GM19099 (cell line): ENCODE measurements around the gene ZNF496.

Experiments
- POLR2A ChIP-seq: IDR thresholded peaks from 3 replicates; pipeline ENCODE4 v1.6.1; 2011; ENCODE audit warnings: low read depth; ENCODE audit not compliant: insufficient read length; ENCODE audit errors: extremely low read depth

Gene ZNF496

DNA sequence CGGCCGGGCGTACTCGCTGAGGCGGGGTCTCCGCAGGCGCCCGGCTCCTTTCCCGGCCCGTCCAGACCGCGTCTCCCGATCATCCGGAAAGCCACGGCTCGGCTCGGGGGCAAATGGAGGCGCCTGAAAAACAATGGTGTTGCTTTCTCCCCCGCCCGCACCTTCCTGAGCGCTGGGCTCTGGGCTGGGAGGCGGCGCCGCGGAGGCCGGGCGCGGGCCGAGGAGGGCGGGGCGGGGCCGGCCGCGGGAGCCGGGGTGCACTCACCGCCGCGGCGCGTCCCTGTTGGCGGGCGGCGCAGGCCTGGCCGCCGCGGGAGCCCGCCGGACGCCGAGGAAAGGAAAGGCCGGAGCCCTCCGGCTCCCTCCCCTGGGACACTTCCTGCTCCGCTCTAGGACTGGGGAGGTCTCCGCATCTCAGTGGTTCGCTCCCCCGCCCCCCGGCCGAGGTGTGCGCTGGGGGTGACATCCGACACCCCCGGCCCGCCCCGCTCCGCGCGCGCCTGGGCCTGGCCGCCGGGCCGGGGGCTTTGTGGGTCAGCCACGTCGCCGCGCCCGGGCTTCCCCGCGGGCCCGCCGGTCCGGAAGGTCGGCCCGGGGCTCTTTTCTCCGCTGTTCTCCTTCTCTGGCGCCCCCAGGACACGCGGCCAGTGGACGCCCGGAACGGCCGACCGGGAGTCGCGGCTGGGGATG, at the start of gene ZNF496:
ZNF496 (minus strand) TSS at position 343 of the 690 bp plus-strand sequence. CDS start 2,289 bp downstream, outside the sequence.
- TF ChIP-seq POLR2A: peak; percentile 71

DNA sequence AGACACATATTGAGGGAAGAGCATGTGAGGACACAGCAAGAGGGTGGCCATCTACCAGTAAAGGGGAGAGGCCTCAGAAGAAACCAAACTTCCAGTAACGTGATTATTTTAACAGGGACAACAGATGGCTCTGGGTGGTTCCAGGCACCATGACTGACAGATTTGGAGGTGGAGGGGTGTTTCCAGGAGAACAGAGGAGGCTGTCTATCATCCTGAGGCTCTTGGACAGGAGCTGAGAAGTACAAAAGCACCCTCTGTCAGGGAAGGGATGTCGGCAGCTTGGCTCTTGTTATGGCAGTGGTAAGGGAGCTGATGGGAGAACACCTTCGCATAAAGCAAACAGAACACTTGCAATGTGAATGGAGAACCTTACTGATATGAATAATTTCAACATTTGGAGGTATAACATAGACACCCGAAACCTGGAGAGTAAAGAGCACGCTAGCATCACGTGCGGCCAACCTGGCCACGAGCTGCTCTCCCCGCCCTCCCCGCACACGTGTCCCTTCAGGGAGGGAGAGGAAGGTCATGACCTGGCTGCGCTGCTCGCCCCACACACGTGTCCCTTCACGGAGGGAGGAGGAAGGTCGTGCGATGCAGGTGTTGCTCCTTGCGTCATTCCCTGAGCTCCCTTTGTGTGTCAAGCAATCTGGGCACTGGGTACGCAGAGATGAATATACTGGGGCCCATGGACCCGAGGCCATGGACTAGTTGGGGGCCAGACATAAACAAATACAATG, 46.8 kb upstream of the ZNF496 start:
- no peak for TF ChIP-seq POLR2A

DNA sequence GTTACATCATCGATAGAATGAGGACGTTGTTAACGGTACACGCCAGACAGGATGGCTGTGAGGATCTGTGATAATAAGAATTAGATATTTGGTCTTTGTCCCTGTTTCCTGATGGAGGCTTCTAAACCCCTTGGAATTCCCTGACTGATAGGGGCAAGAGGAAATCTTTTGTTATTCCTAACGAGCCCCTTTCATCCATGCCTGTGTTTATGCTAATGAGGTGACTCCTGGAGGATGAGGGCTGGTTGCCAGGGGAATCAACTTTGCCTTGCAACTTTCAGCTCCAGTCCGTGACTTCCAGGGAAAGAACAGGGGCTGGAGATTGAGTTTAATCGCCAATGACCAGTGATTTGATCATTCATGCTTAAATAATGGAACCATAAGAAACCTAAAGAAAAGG, 45.0 kb upstream of the ZNF496 start:
- no peak for TF ChIP-seq POLR2A

DNA sequence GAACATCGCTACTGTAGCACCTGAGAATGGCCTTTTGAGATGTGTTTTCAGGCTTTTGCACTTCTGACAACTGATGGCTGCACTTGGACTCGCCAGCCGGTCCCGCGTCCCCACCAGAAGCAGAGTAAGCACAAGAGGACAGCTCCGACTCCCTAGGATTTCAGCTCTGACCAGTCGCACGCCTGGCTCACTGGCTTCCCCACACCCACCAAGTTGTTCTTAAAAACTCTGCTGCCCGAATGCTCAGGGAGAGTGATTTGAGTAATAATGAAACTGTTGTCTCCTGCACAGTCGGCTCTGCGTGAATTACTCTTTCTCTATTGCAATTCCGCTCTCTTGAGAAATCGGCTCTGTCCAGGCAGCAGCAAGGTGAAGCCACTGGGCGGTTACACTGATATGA, 44.1 kb upstream of the ZNF496 start:
- TF ChIP-seq POLR2A: no peak

DNA sequence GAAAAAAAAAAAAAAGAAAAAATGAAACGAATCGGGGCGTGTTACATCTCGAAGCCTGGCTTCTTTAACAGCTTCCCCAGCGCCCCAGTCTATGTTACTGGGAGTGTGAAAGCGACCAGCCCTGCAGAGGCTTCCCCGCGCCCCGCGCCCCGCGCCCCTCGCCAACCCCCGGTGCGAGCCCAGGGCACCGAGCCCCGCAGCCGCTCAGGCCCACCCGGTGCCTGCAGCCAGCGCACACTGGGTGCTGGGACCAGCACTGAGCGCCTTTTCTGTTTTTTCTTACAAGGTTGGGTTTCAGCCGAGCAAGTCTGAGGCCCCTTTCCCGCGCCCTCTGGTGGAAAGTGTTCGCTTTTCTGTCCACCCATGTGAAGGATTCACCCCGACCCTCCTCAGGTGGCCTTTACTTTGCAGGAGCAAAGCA, 42.1 kb upstream of the ZNF496 start:
- TF ChIP-seq POLR2A: no peak

DNA sequence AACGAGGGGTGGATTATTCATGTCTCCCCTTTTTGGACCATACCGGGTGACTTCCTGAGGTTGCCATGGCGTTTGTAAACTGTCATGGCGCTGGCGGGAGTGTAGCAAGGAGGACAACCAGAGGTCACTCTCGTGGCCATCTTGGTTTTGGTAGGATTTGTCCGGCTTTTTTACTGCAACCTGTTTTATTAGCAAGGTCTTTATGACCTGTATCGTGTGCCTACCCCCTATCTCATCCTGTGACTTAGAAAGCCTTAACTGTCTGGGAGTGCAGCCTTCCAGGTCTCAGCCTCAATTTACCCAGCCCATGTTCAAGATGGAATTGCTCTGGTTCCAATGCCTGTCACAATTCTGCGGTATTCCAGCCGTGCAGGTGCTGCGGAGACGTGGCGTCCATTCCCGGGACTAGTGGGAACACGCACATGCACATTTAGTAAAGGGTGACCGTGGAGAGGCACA, 40.2 kb upstream of the ZNF496 start:
- TF ChIP-seq POLR2A: no peak

DNA sequence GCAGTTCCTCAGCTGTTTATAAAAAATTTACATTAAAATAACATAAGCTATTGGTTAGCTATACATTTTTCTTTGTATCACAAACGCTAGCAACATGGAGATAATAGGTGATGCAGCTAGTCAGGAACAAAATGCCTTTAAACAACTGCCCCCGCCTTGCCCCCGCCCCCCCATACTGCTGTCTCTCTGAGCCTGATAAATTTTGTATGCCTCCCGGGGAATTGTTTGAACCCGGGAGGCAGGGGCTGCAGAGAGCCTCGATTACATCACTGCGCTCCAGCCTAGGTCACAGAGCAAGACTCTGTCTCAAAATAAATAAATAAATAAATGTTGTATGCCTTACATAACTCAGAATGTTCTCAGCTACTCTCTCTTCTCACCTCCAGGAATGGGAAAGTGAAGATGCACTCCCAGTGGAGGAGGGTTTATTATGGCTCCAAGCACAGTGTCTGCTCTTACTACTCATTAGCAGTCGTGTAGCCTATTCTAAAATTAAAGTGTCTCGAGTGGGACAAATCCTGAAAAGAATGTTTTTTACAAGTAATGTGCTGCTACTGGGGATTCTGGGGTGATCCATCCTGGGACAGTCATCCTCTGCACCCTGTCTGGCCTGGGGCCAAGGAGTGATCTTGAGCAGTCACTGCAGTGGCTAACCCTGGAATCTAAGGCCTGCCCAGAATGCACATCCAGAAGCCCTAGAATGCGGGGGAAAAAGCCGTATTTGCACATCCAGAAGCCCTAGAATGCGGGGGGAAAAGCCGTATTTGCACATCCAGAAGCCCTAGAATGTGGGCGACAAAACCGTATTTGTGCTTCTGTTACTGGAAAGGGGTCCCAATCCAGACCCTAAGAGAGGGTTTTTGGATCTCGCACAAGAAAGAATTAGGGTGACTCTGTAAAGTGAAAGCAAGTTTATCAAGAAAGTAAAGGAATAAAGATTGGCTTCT, 39.4 kb upstream of the ZNF496 start:
- TF ChIP-seq POLR2A: no peak

DNA sequence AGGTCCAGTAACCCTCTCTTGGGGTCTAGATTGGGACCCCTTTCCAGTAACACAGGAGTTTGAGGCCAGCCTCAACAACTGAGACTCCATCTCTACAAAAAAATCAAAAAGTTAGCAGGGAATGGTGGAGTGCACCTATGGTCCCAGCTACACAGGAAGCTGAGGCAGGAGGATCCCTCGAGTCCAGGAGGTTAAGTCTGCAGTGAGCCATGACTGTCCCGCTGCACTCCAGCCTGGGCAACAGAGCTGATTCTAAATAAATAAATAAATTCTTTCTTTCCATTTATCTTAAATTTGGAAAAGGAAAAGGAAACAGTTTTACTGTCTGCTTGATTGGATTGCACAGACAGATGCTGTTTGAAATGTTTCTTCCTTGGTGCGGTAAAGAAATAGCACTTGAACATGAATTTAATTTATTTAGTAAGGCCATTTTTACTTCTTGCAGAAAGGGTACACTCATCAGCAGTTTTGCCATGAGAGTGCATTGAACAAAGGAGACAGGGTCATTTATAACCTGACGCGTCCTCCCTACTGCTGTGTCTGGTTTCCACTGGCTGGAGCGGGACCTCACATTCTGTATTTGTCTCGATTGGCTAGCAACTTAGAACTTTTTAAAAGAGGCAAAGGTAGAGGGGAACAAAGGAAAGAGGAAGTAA, 37.0 kb upstream of the ZNF496 start:
- TF ChIP-seq POLR2A: no peak

DNA sequence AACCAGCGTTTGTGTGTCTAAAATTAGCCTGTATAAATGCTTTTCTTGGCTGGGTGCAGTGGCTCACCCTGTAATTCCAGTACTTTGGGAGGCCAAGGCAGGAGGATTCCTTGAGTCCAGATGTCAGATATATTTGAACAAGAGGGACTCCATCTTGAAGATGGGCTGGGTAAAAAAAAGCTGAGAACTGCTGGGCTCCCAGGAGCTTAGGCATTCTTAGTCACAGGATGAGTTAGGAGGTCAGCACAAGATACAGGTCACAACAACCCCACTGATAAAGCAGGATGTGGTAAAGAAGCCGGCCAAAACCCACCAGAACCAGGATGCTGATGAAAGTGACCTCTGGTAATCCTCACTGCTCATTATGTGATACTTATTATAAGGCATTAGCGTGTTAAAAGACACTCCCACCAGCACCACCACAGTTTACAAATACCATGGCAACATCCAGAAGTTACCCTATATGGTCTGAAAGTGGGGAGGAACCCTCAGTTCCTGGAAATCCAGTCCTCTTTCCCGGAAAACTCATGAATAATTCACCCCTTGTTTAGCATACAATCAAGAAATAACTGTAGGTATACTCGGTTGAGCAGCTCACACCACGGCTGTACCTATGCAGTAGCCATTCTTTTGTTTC, 36.2 kb upstream of the ZNF496 start:
- no peak for TF ChIP-seq POLR2A

DNA sequence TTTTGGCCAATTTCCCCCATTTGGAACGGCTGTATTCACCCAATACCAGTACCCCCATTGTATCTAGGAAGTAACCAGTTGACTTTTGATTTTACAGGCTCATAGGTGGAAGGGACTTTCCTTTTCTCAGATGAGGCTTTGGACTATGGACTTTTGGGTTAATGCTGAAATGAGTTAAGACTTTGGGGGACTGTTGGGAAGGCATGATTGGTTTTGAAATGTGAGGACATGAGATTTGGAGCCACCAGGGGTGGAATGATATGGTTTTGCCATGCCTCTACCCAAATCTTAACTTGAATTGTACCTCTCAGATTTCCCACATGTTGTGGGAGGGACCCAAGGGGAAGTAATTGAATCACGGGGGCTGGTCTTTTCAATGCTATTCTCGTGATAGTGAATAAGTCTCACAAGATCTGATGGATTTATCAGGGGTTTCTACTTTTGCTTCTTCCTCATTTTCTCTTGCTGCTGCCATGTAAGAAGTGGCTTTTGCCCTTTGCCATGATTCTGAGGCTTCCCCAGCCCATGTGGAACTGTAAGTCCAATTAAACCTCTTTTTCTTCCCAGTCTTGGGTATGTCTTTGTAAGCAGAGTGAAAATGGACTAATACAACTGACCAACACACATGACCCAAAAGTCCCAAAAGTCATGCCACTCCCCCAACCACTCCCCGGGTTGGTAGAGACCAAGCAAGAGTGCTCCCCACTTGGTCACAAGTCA, 35.4 kb upstream of the ZNF496 start:
- TF ChIP-seq POLR2A: no peak

DNA sequence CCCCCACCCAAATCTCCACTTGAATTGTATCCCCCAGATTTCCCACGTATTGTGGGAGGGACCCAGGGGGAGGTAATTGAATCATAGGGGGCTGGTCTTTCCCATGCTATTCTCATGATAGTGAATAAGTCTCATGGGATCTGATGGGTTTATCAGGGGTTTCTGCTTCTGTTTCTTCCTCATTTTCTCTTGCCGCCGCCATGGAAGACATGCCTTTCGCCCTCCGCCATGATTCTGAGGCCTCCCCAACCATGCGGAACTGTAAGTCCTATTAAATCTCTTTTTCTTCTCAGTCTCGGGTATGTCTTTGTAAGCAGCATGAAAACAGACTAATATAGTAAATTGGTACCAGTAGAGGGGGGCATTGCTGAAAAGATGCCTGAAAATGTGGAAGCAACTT, 33.4 kb upstream of the ZNF496 start:
- no peak for TF ChIP-seq POLR2A

DNA sequence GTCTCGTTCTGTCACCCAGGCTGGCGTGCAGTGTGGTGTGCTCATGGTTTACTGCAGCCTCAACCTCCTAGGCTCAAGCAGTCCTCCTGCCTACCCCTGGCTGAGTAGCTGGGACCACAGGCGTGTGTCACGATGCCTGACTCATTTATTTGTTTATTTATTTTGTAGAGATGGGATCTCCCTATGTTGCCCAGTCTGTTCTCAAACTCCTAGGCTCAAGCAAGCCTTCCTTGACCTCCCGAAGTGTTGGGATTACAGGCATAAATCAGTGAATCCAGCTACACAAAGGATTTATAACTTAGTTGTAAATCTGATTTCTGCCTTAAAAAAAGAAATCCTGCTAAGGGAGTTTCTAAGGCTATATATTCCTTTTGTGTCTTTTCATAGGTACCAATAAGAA, 30.5 kb upstream of the ZNF496 start:
- no peak for TF ChIP-seq POLR2A

DNA sequence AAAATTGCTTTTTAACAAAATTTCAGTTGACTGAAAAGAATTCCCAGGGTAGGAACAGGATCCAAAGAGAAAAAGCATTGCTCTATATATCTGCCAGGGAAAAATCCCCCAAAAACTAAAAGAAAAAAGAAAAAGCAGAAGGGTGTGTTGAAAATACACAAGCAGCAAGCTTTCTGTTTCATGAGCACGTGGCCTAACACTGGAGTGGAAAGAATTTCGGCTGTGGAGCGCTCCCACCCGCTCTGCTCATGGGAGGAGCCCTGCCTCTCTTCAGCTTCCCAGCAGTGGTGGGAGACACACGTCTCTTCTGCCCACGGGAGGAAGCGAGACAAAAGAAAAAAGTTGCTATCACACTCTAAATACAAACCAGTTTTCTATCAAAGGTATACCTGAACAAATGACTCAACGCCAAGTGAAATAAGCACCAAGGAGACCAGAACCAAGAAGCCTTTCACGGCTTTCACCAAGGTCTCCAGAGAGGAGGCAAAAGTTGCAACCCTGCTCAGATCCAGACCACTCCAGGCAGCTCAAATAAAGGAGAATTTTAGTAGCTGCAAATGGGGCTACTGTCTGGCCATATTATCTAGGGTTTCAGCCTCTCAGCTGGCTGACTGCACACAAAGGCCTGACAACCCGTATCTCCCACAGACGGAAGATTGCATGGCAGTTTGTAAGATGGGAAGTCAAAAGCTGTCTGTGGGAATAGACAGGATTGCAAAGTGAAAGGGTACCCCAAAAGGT, 29.5 kb upstream of the ZNF496 start:
- no peak for TF ChIP-seq POLR2A
